OCI-LY1 (cell line): Measurements from ENCODE around the gene PRDM15.

Experiments
- H2AFZ ChIP-seq: fragments of 200-600 bp; sonication (generic), shearing (Covaris generic); 2 replicates; pipeline ENCODE4 v1.6.0; 2014; ENCODE audit warnings: antibody characterized with exemption, mild to moderate bottlenecking, low read length
- H3F3A ChIP-seq: fragments of 200-600 bp; sonication (generic), shearing (Covaris generic); 2 replicates; pipeline ENCODE4 v1.6.0; 2014; ENCODE audit warnings: mild to moderate bottlenecking, antibody characterized with exemption, low read length, moderate library complexity; ENCODE audit not compliant: insufficient read depth
- H3K27ac ChIP-seq: fragments of 200-600 bp; sonication (generic); 2 replicates; pipeline ENCODE4 v1.5.1; 2014; ENCODE audit warnings: low read length, mixed run types, mild to moderate bottlenecking, low read depth; ENCODE audit not compliant: poor library complexity, severe bottlenecking
- H3K27me3 ChIP-seq: fragments of 200-600 bp; sonication (generic); 2 replicates; pipeline ENCODE4 v1.6.0; 2014; ENCODE audit warnings: antibody characterized with exemption, mild to moderate bottlenecking, low read length, moderate library complexity; ENCODE audit not compliant: insufficient read depth
- H3K36me3 ChIP-seq: fragments of 200-600 bp; sonication (generic); 2 replicates; pipeline ENCODE4 v1.6.1; 2014; ENCODE audit warnings: mild to moderate bottlenecking, antibody characterized with exemption, low read length, moderate library complexity, mixed read lengths; ENCODE audit not compliant: insufficient read depth
- H3K4me1 ChIP-seq: fragments of 200-600 bp; sonication (generic); 2 replicates; pipeline ENCODE4 v1.5.1; 2014; ENCODE audit warnings: mild to moderate bottlenecking, low read length, moderate library complexity; ENCODE audit not compliant: insufficient read depth, severe bottlenecking
- H3K4me2 ChIP-seq: fragments of 200-600 bp; sonication (generic), shearing (Covaris generic); 2 replicates; pipeline ENCODE4 v1.6.1; 2014; ENCODE audit warnings: low read length
- H3K4me3 ChIP-seq: fragments of 200-600 bp; sonication (generic); 2 replicates; pipeline ENCODE4 v1.5.1; 2014; ENCODE audit warnings: low read length, low read depth, mild to moderate bottlenecking, mixed read lengths; ENCODE audit not compliant: poor library complexity, severe bottlenecking
- H3K79me2 ChIP-seq: fragments of 200-600 bp; shearing (Covaris generic); 2 replicates; pipeline ENCODE4 v1.6.1; 2016; ENCODE audit warnings: mixed run types, low read length, mixed read lengths; ENCODE audit not compliant: insufficient read depth
- H3K9ac ChIP-seq: fragments of 200-600 bp; sonication (generic), shearing (Covaris generic); 2 replicates; pipeline ENCODE4 v1.6.1; 2014; ENCODE audit warnings: mild to moderate bottlenecking, low read length, mixed read lengths
- H3K9me2 ChIP-seq: fragments of 200-600 bp; sonication (generic), shearing (Covaris generic); 2 replicates; pipeline ENCODE4 v1.6.1; 2014; ENCODE audit warnings: low read depth, mild to moderate bottlenecking, low read length, mixed read lengths
- H3K9me3 ChIP-seq: fragments of 200-600 bp; shearing (Covaris generic); 2 replicates; pipeline ENCODE4 v1.6.1; 2014; ENCODE audit warnings: low read length, mixed read lengths
- H4K20me1 ChIP-seq: fragments of 200-600 bp; sonication (generic), shearing (Covaris generic); 2 replicates; pipeline ENCODE4 v1.6.0; 2016; ENCODE audit warnings: mild to moderate bottlenecking, low read length; ENCODE audit not compliant: insufficient read depth
- EZH2 ChIP-seq: fragments of 200-600 bp; sonication (generic), shearing (Covaris generic); IDR thresholded peaks from 2 replicates; pipeline ENCODE4 v1.8.0; 2017; ENCODE audit warnings: borderline replicate concordance, mixed run types, mild to moderate bottlenecking, antibody characterized with exemption, low read length, moderate library complexity, mixed read lengths
- TF ChIP-seq, protein P1 (sequence below): fragments of 200-600 bp; sonication (generic), shearing (Covaris generic); IDR thresholded peaks from 2 replicates; pipeline ENCODE4 v1.5.1; 2017; ENCODE audit warnings: mild to moderate bottlenecking, antibody characterized with exemption, low read length, moderate library complexity, mixed read lengths

The PRDM15 gene

DNA sequence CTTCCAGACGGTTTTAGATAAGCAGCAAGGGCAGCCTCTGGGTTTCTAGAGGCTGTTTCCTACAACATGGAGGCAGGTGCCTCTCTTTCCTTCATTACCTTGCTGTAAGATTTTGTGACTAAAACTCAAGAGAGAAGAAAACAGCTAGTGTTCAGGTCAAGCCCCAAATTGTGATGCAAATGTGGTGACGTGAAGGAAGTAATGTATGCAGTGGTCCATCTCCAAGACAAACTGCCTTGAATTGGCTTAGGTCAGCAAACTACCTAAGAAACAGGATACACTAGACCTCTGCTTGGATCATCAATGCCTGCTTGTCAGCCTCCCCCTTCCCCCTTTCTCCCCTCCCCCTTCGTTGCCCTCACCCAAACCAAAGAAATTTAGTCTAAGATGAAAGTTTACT lies 83.4 kb downstream of the PRDM15 start:
- no peak overlapping the region for H3K27ac ChIP-seq
- H3K9me3 ChIP-seq, result peaks cover 9% of the 10 kb centered on the region
- H3K9me2 ChIP-seq, result no peaks in the 10 kb centered on the region
- no peak overlapping the region for H2AFZ ChIP-seq
- no peaks in the 10 kb centered on the region for H3K79me2 ChIP-seq
- peaks cover 39% of the 10 kb centered on the region for H3K36me3 ChIP-seq
- no peak overlapping the region for H3K9ac ChIP-seq
- no peak overlapping the region for H3K4me2 ChIP-seq
- no peaks in the 10 kb centered on the region for H4K20me1 ChIP-seq
- no peak overlapping the region for H3K4me3 ChIP-seq
- H3K27me3 ChIP-seq, result no peaks in the 10 kb centered on the region
- no peaks in the 10 kb centered on the region for H3K4me1 ChIP-seq
- TF ChIP-seq, protein P1, sequence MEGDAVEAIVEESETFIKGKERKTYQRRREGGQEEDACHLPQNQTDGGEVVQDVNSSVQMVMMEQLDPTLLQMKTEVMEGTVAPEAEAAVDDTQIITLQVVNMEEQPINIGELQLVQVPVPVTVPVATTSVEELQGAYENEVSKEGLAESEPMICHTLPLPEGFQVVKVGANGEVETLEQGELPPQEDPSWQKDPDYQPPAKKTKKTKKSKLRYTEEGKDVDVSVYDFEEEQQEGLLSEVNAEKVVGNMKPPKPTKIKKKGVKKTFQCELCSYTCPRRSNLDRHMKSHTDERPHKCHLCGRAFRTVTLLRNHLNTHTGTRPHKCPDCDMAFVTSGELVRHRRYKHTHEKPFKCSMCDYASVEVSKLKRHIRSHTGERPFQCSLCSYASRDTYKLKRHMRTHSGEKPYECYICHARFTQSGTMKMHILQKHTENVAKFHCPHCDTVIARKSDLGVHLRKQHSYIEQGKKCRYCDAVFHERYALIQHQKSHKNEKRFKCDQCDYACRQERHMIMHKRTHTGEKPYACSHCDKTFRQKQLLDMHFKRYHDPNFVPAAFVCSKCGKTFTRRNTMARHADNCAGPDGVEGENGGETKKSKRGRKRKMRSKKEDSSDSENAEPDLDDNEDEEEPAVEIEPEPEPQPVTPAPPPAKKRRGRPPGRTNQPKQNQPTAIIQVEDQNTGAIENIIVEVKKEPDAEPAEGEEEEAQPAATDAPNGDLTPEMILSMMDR, result no peak
- no peak for TF ChIP-seq EZH2
- H3F3A ChIP-seq, result no peaks in the 10 kb centered on the region

DNA sequence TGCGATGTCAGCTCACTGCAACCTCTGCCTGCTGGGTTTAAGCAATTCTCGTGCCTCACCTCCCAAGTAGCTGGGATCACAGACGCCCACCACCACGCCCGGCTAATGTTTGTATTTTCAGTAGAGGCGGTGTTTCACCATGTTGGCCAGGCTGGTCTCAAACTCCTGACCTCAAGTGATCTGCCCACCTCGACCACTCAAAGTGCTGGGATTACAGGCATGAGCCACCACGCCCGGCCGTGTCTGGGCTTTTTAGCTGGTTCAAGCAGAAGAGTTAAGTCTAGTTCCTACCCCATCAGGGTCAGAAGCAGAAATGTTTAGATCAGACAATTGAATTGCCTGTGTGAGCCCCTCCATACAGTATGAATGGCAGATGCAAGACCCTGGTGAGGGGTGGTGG lies 84.5 kb downstream of the PRDM15 start:
- Histone ChIP-seq H3K4me3 (no peak overlapping the region), H2AFZ (no peak overlapping the region), H3K27ac (no peak overlapping the region), H3K9ac (no peak overlapping the region), H3K36me3 (peaks cover 28% of the 10 kb centered on the region), H3K9me3 (peaks cover 9% of the 10 kb centered on the region), H3K4me2 (no peak overlapping the region), H3K4me1 (no peaks in the 10 kb centered on the region), H3K79me2 (no peaks in the 10 kb centered on the region), H3K9me2 (no peaks in the 10 kb centered on the region), H3F3A (no peaks in the 10 kb centered on the region), H3K27me3 (no peaks in the 10 kb centered on the region), H4K20me1 (no peaks in the 10 kb centered on the region)
- TF ChIP-seq, protein P1, result no peak
- TF ChIP-seq EZH2, result no peak

DNA sequence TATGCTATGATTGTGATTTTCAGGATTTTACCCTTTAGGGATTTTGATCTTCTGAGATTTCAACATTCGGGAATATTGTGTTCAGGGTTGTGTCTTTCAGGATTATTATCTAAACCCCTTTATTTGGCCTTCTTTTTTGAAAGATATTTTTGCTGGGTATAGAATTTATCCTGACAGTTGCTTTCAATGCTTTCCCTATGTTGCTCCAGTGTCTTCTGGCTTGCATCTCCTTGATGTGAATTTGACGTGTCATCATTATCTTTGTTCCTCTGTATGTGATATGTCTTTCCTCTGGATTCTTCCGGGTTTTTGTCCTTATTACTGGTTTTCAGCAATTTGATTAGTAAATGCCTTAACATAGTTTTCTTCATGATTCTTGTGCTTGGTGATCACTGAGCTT lies 86.4 kb downstream of the PRDM15 start:
- Histone ChIP-seq H3K4me1 (no peaks in the 10 kb centered on the region), H3K36me3 (peaks cover 9% of the 10 kb centered on the region), H3K9me3 (peaks cover 9% of the 10 kb centered on the region), H3K27ac (no peak overlapping the region), H3K9ac (no peak overlapping the region), H3K9me2 (no peaks in the 10 kb centered on the region), H3F3A (no peaks in the 10 kb centered on the region), H3K79me2 (no peaks in the 10 kb centered on the region), H3K27me3 (no peaks in the 10 kb centered on the region), H3K4me2 (no peak overlapping the region), H2AFZ (no peak overlapping the region), H3K4me3 (no peak overlapping the region), H4K20me1 (no peaks in the 10 kb centered on the region)
- no peak for TF ChIP-seq EZH2
- TF ChIP-seq, protein P1, result no peak
